ENCODE data around the gene SNCA.

SNCA gene

DNA sequence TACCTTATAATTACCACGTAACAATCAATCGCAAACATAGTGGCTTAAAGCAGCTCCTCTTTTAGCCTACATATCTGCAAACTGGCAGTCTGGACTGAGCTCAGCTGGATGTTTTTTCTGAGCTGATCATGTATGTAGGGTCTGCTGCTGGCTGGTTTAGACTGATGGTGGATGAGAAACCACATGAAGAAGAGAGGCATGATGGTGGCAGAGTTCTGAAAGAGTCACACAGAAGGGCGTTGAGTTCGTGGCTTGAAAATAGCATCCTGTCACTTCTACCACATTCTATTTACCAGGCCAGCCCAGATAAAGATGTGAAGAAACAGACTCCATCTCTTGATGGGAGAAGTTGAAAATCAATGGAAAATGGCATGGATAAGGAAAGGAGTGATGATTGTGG lies 151.3 kb downstream of the SNCA start:
- Histone ChIP-seq H3K4me1 (ENCODE audit: control insufficient read depth in 5 of 5, insufficient read depth in 5 of 5, low read length in 5 of 5) (no peaks in the 10 kb centered on the region), H3K27me3 (ENCODE audit: control insufficient read depth in 5 of 5, insufficient read depth in 4 of 5, low read length in 5 of 5) (no peaks in the 10 kb centered on the region), H3K36me3 (ENCODE audit: control insufficient read depth in 5 of 5, insufficient read depth in 5 of 5, low read length in 5 of 5) (no peaks in the 10 kb centered on the region), H3K9me3 (ENCODE audit: control insufficient read depth in 5 of 5, low read length in 5 of 5) (no peaks in the 10 kb centered on the region), H3K9ac (ENCODE audit: low read length in 5 of 5) (no peak overlapping the region), H3K4me3 (ENCODE audit: low read depth in 1 of 5, low read length in 5 of 5) (no peak overlapping the region), H3K27ac (ENCODE audit: low read depth, low read length) (no peak overlapping the region)

GRCh38 chr4:89685277-89685676 lies 151.7 kb downstream of the SNCA start:
- Histone ChIP-seq H3K27ac (ENCODE audit: low read depth, low read length) (no peak overlapping the region), H3K4me3 (ENCODE audit: low read depth in 1 of 5, low read length in 5 of 5) (no peak overlapping the region), H3K27me3 (ENCODE audit: control insufficient read depth in 5 of 5, insufficient read depth in 4 of 5, low read length in 5 of 5) (no peaks in the 10 kb centered on the region), H3K9ac (ENCODE audit: low read length in 5 of 5) (no peak overlapping the region), H3K36me3 (ENCODE audit: control insufficient read depth in 5 of 5, insufficient read depth in 5 of 5, low read length in 5 of 5) (no peaks in the 10 kb centered on the region), H3K9me3 (ENCODE audit: control insufficient read depth in 5 of 5, low read length in 5 of 5) (no peaks in the 10 kb centered on the region), H3K4me1 (ENCODE audit: control insufficient read depth in 5 of 5, insufficient read depth in 5 of 5, low read length in 5 of 5) (no peaks in the 10 kb centered on the region)

GRCh38 chr4:89684536-89684935 lies 152.4 kb downstream of the SNCA start:
- Histone ChIP-seq H3K27me3 (ENCODE audit: control insufficient read depth in 5 of 5, insufficient read depth in 4 of 5, low read length in 5 of 5) (no peaks in the 10 kb centered on the region), H3K9ac (ENCODE audit: low read length in 5 of 5) (no peak overlapping the region), H3K4me1 (ENCODE audit: control insufficient read depth in 5 of 5, insufficient read depth in 5 of 5, low read length in 5 of 5) (no peaks in the 10 kb centered on the region), H3K27ac (ENCODE audit: low read depth, low read length) (no peak overlapping the region), H3K9me3 (ENCODE audit: control insufficient read depth in 5 of 5, low read length in 5 of 5) (no peaks in the 10 kb centered on the region), H3K36me3 (ENCODE audit: control insufficient read depth in 5 of 5, insufficient read depth in 5 of 5, low read length in 5 of 5) (no peaks in the 10 kb centered on the region), H3K4me3 (ENCODE audit: low read depth in 1 of 5, low read length in 5 of 5) (no peak overlapping the region)

- Histone ChIP-seq H3K27me3 (ENCODE audit: control insufficient read depth in 5 of 5, insufficient read depth in 4 of 5, low read length in 5 of 5) (no peaks in the 10 kb centered on the region), H3K9ac (ENCODE audit: low read length in 5 of 5) (no peak overlapping the region), H3K27ac (ENCODE audit: low read depth, low read length) (no peak overlapping the region), H3K4me3 (ENCODE audit: low read depth in 1 of 5, low read length in 5 of 5) (no peak overlapping the region), H3K9me3 (ENCODE audit: control insufficient read depth in 5 of 5, low read length in 5 of 5) (no peaks in the 10 kb centered on the region), H3K36me3 (ENCODE audit: control insufficient read depth in 5 of 5, insufficient read depth in 5 of 5, low read length in 5 of 5) (no peaks in the 10 kb centered on the region), H3K4me1 (ENCODE audit: control insufficient read depth in 5 of 5, insufficient read depth in 5 of 5, low read length in 5 of 5) (no peaks in the 10 kb centered on the region)
These were observed 154.2 kb downstream of the SNCA start for GRCh38 chr4:89682808-89683207.

DNA sequence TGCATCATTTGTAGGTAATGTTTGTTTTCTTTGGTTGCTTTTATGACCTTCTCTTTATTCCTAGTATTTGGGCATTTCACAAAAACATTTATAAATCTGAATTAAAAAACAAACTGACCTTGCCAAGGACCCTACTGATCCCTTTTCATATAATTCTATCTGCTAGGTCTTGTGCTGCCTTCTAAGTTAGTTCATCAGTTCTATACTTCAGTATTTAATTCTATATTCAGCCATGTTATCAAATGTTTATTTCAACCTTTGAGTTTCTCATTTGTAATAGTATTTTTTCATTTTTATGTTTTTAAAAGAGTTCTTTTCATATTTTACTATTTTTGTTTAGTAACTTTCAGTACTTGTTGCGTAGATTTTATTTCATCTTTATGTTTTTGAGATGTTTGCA lies 155.3 kb downstream of the SNCA start:
- Histone ChIP-seq H3K27me3 (ENCODE audit: control insufficient read depth in 5 of 5, insufficient read depth in 4 of 5, low read length in 5 of 5) (no peaks in the 10 kb centered on the region), H3K36me3 (ENCODE audit: control insufficient read depth in 5 of 5, insufficient read depth in 5 of 5, low read length in 5 of 5) (no peaks in the 10 kb centered on the region), H3K9ac (ENCODE audit: low read length in 5 of 5) (no peak overlapping the region), H3K9me3 (ENCODE audit: control insufficient read depth in 5 of 5, low read length in 5 of 5) (peaks cover 0 to 3% (median 0%) of the 10 kb centered on the region in 5 donors), H3K4me3 (ENCODE audit: low read depth in 1 of 5, low read length in 5 of 5) (no peak overlapping the region), H3K4me1 (ENCODE audit: control insufficient read depth in 5 of 5, insufficient read depth in 5 of 5, low read length in 5 of 5) (no peaks in the 10 kb centered on the region), H3K27ac (ENCODE audit: low read depth, low read length) (no peak overlapping the region)

DNA sequence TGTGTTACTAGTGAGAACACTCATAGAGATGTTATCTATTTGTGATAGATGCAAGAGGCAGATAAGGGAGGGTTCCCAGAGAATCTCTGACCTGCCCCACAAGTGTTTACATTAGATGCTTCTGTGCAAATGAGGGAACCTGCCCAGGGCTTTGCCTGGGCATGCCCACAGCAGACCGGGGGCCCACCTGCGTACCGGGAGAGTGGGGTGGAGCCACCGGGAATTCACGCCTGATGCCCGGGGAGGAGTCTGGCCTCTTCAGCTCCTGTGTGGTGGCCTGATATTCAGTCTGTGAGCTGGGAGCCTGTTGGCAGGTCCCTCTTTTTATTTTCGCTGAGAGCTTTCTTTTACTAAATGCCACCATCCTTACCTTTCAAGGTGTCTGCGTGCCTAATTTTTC lies 155.7 kb downstream of the SNCA start:
- H3K27me3 ChIP-seq (ENCODE audit: control insufficient read depth in 5 of 5, insufficient read depth in 4 of 5, low read length in 5 of 5): no peaks in the 10 kb centered on the region
- H3K27ac ChIP-seq (ENCODE audit: low read depth, low read length): no peak overlapping the region
- H3K4me1 ChIP-seq (ENCODE audit: control insufficient read depth in 5 of 5, insufficient read depth in 5 of 5, low read length in 5 of 5): no peaks in the 10 kb centered on the region
- no peak overlapping the region for H3K9ac ChIP-seq (ENCODE audit: low read length in 5 of 5)
- peaks cover 0 to 7% (median 0%) of the 10 kb centered on the region in 5 donors for H3K9me3 ChIP-seq (ENCODE audit: control insufficient read depth in 5 of 5, low read length in 5 of 5)
- H3K4me3 ChIP-seq (ENCODE audit: low read depth in 1 of 5, low read length in 5 of 5): no peak overlapping the region
- no peaks in the 10 kb centered on the region for H3K36me3 ChIP-seq (ENCODE audit: control insufficient read depth in 5 of 5, insufficient read depth in 5 of 5, low read length in 5 of 5)

- Histone ChIP-seq H3K4me1 (ENCODE audit: control insufficient read depth in 5 of 5, insufficient read depth in 5 of 5, low read length in 5 of 5) (no peaks in the 10 kb centered on the region), H3K4me3 (ENCODE audit: low read depth in 1 of 5, low read length in 5 of 5) (no peak overlapping the region), H3K27ac (ENCODE audit: low read depth, low read length) (no peak overlapping the region), H3K9me3 (ENCODE audit: control insufficient read depth in 5 of 5, low read length in 5 of 5) (peaks cover 0 to 7% (median 0%) of the 10 kb centered on the region in 5 donors), H3K9ac (ENCODE audit: low read length in 5 of 5) (no peak overlapping the region), H3K36me3 (ENCODE audit: control insufficient read depth in 5 of 5, insufficient read depth in 5 of 5, low read length in 5 of 5) (no peaks in the 10 kb centered on the region), H3K27me3 (ENCODE audit: control insufficient read depth in 5 of 5, insufficient read depth in 4 of 5, low read length in 5 of 5) (peaks cover 0 to 5% (median 0%) of the 10 kb centered on the region in 5 donors)
These were observed 162.0 kb downstream of the SNCA start for GRCh38 chr4:89674876-89675459.
